ENCODE results near the gene FKBP1B.
"Not testable (repeated sequence)": the region's sequence is repeated elsewhere in the genome, so short reads cannot be mapped to it uniquely, and the experiment has no call there.

FKBP1B gene

GRCh38 chr2:24022975-24023575, 26.5 kb upstream of the FKBP1B start:
- no peak for DNase-seq

GRCh38 chr2:24024018-24024417, 25.5 kb upstream of the FKBP1B start:
- DNase-seq, result no peak

DNA sequence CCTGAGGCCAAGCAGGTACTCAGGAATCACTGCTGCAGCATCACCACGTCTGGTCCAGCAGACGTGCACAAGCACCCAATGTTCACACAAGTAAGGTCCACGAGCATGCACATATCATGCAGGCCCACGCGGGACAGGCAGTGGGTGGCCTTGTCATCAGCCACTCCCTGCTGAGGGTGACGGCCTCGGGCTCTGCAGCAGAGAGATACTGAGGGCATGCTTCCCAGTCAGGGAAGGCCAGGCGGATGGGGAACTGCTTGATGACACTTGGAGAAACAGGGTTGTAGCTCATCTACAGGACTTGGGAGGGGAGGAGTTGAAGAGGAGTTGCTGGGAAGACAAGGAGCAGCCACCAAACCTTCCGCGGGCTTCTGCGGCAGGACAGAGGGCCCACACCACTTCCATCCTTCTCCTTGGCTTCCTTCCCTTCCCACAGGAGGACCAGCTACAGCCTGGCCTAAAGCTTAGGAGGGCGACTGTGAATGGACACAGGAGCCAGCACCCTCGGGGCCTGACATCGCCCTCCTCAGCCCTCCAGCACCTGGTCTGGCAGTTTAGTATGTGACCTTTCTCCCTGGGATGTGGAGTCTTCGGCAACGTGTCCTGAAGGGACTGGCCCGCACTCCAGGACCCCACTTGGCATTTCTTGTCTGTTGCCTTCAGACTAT, 24.4 kb upstream of the FKBP1B start:
- DNase-seq, result no peak

DNA sequence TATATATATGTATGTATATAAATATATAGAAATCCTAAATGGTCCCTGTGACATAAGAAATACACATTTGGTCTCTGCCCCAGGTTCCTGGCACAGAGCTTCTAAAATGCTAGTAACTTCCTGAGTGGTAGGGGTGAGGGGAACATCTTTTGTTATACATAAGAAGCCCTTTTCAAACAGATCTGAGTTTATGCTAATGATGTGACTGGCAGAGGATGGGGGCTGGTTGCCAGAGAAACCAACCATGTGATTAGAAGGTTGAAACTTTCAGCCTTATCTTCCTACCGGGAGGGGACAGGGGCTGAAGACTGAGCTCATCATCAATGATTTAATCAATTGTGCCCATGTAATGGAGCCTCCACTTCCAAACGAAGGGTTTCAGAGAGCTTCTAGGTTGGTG, 23.3 kb upstream of the FKBP1B start:
- peak; percentile 20 for DNase-seq

DNA sequence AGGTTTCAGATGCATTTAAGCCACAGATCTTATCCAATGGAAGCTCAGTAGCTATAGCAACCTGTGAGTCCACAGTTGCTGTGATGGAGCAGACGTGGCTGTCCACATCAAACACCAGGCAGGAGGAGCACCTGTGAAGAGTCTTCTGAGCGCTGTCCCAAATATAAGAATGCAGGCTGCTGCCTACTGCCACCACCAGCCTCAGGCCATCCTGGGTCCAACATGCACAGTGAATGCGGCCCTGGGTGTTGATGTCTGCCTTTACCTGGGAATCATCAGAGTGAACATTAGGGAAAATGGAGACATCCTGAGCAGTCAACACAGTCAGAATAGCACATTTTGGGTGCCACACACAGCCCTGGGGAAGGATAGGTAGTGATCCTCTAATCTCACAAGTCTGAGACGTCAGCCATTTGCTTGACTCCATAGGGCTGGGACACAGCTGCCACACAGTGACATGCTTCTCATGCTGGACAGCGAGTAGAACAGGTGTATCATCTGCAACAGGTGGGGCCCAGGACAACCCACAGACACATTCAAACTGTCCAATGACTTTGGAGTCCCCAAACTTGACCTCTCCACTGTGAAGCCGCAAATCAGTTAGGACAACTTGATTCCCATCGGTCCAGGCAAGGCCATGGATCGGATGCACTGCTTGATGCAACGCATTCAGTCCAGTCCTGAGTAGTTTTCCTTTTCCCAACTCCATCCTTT, 10.6 kb upstream of the FKBP1B start:
- no peak for DNase-seq

DNA sequence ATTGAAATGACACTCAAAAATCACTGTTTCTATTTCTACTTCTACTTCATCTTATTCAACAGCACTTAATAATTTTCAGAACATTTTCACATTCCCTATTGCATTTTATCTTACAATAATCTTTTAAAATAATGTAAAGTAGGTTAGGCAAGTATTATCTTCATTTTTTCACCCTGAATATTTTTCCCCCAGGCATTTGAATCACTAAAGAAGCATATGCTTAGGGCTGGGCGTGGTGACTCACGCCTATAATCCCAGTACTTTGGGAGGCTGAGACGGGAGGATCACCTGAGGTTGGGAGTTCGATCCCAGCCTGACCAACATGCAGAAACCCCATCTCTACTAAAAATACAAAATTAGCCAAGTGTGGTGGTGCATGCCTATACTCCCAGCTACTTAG, 9.0 kb upstream of the FKBP1B start:
- DNase-seq, result no peak

DNA sequence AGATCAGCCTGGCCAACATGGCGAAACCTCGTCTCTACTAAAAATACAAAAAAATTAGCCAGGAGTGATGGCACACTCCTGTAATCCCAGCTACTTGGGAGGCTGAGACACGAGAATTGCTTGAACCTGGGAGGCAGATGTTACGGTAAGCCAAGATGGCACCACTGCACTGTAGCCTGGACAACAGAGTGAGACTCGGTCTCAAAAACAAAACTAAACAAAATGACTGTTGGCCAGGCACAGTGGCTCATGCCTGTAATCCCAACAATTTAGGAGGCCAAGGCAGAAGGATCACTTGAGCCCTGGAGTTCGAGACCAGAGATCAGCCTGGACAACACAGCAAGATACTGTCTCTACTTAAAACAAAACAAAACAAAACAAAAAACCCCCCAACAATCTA, 6.4 kb upstream of the FKBP1B start:
- DNase-seq, result not testable (repeated sequence)

- no peak for DNase-seq
These were observed 3.7 kb upstream of the FKBP1B start for GRCh38 chr2:24045511-24046508.

GRCh38 chr2:24046599-24046929, 3.0 kb upstream of the FKBP1B start:
- no peak for DNase-seq

DNA sequence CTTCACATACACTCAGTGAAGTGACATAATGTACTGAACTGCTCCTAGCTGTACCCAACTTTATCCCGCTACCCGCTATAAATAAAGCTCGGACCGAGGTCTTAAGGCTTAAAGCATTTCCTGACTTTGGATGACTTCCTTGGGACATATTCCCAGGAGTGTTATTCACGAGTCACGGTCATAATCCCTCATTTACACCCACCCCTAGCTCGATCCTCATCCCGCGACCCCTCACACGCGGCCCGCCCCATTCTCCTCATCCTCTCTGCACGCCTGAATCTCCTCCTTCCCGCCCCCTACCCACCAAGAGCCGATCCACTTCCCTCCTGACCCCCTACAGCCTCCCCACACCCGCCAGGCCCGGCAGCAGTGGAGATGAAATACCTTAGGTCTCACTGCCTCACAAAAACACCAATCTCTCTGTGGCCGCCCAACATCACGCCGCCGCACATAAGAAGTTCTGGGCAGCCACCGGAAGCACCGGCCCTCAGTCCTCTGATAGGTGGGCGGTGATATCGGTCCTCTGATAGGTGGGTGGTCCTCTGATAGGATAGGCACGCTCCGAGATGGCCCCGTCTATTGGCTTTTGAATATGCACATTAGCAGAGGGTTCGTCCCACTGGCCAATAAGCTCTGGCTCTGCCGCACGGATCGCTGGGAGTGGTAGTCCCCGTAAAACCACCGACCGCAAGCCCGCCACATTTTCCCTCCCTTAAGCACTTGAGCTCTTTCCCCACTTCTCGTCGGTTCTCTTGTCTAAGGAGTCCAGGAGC, 2.4 kb upstream of the FKBP1B start, which contains the start of gene WDCP:
TSS of gene WDCP (minus strand) at position 462 of the 773 bp plus-strand sequence. CDS start 7,897 bp downstream, outside the sequence.
- DNase-seq, result peak; percentile 96

DNA sequence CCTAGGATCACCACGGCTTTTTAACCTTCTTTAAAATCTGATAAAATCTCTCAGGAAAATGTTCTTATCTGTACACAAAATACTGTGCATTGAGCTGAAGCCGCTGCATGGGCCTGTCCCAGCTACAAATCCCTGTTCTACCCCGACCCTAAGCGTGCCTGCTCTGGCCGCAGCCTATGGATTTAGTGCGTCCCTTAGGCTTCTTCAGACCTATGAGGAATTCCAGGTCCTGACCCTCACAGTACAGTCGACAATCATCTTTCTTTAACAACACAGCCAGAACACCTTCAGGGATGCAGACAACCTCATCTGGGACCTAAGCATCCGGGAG, 1.9 kb upstream of the FKBP1B start:
- DNase-seq, result no peak

- DNase-seq, result peak; percentile 22
These were observed 614 bp upstream of the FKBP1B start for GRCh38 chr2:24048769-24049484.

DNA sequence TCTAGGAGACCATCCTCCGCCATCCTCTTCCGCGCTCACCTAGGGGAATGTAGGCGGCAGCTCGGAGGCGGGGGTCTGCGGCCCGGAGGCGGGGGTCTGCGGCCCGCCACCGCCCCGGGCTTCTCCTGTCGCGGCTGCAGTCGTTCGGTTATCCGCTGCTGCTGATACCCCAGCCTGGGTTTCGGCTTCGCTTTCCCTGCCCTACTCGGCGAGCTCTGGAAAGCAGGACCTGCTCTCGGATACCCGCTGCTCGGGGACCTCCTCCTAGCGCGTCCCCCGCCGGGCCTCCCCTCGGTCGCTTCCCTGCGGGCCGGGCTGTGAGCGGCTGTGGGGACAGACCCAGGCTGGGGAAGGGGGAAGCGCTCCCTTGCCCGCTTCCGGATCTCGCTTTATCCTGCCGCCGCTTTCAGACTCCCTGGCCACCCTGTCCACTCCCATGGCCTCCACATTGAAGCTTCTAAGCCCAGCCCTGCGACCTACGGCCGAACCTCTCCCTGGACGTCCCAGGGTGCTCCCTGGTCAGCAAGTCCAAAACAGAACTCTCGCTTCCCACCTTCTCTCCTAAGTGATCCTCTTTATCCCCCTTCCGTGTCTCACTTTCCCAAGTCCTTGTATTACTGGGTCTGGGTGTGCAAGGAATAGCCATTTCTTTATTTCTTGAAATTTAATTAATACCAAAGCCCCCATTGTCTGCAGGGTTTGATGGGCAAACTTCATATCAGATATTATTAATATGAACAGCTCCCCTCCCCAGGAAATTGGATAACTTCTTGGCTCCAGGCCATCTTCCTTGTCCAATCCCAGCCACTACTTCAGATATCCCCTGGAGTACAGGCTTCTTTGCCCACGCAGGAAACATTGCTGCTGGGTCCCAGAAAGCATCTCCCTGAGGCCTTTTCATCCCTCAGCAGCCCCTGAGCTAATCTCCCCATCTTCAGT, 769 bp downstream of the FKBP1B start:
- DNase-seq, result no peak

- DNase-seq, result no peak
These were observed 2.3 kb downstream of the FKBP1B start for GRCh38 chr2:24051833-24052232.

DNA sequence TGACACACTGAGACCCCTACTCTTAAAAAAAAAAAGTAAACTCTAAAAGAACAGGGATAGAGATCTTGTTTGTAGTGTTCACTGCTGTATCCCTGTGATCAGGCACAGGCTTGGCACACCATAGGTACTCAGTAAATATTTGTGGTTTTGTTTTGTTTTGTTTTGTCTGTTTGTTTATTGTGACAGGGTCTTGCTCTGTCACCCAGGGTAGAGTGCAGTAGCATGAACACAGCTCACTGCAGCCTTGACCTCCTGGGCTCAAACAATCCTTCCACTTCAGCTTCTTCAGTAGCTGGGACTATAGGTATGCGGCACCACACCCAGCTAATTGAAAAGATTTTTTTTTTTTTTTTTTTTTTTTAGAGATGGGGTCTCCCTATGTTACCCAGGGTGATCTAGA, 3.4 kb downstream of the FKBP1B start:
- DNase-seq, result no peak

GRCh38 chr2:24054366-24055010, 4.9 kb downstream of the FKBP1B start:
- no peak for DNase-seq

DNA sequence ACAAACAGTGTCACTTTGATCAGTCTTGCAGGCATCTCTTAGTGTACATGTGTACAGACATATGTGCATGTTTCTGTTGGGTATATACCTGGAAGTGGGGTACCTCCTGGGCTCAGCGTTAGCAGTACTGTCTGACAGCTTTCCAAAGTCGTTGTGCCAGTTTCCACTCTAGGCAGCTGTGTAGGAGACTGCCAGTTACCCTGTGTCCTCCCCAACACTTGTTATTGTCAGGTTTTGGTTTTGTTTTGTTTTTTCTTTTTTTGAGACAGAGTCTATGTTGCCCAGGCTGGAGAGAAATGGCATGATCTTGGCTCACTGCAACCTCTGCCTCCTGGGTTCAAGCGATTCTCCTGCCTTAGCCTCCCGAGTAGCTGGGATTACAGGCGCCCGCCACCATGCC, 6.2 kb downstream of the FKBP1B start:
- DNase-seq, result no peak

GRCh38 chr2:24058564-24059271, 9.2 kb downstream of the FKBP1B start:
- DNase-seq, result no peak

GRCh38 chr2:24065341-24065740, 15.8 kb downstream of the FKBP1B start:
- DNase-seq, result no peak

Measured in NCI-H1436 (cell line).